GM23248 (cell line): ENCODE data around the gene ASPM.

Source experiments
- EZH2 ChIP-seq: fragments of 200-600 bp; sonication (generic); IDR thresholded peaks from 2 replicates; pipeline ENCODE4 v1.6.1; 2018; ENCODE audit warnings: antibody characterized with exemption, mild to moderate bottlenecking; ENCODE audit not compliant: insufficient read depth, poor library complexity, severe bottlenecking
- EZH2phosphoT487 ChIP-seq: fragments of 200-600 bp; sonication (generic); IDR thresholded peaks from 2 replicates; pipeline ENCODE4 v1.6.1; 2018; ENCODE audit warnings: antibody characterized with exemption, moderate library complexity, mild to moderate bottlenecking, low read depth; ENCODE audit not compliant: insufficient read depth

GRCh38 chr1:197081117-197081753, 65.2 kb downstream of the ASPM start:
- TF ChIP-seq EZH2phosphoT487 (no peak), EZH2 (no peak)
